CD14-positive monocyte (primary cell): ENCODE results near the gene CCDC85C. TPM values are rescaled to one million over a fixed set of nuclear protein-coding genes. Genes with fewer than 3 reads are reported as not detected.

Experiments used
- DNase-seq, 3 donors: peaks; one replicate each; pipeline ENCODE4 v3.0.0-alpha.2; 2011 to 2022
- H2AFZ ChIP-seq: 2 replicates; pipeline ENCODE4 v1.6.0; 2012; ENCODE audit warnings: mild to moderate bottlenecking, low read depth, low read length, inconsistent platforms; ENCODE audit not compliant: insufficient read depth, poor library complexity, severe bottlenecking
- H3K27ac ChIP-seq, 2 donors: 1 replicate in 1 of 2; 2 replicates in 1 of 2; pipeline ENCODE4 v1.5.1; 2012 to 2013; ENCODE audit warnings: low read length in 2 of 2, control low read depth in 1 of 2, inconsistent platforms in 1 of 2, low read depth in 1 of 2, mild to moderate bottlenecking in 1 of 2
- H3K27me3 ChIP-seq, 2 donors: one replicate each; pipeline versions ENCODE4 v1.6.0 to v1.6.1; 2011 to 2013; ENCODE audit warnings: low read length in 2 of 2; ENCODE audit not compliant: control insufficient read depth in 2 of 2, insufficient read depth in 2 of 2
- H3K36me3 ChIP-seq, 2 donors: replicated peaks in 1 of 2; 1 replicate in 1 of 2; 2 replicates in 1 of 2; pipeline versions ENCODE4 v1.5.1 to v1.6.1; 2012 to 2013; ENCODE audit warnings: low read length in 2 of 2, control low read depth in 1 of 2, inconsistent platforms in 1 of 2, mild to moderate bottlenecking in 1 of 2; ENCODE audit not compliant: insufficient read depth in 2 of 2, control insufficient read depth in 1 of 2
- H3K4me1 ChIP-seq, 2 donors: 1 replicate in 1 of 2; 2 replicates in 1 of 2; pipeline versions ENCODE4 v1.5.1 to v1.6.1; 2012 to 2013; ENCODE audit warnings: low read length in 2 of 2, control low read depth in 1 of 2, inconsistent platforms in 1 of 2, mild to moderate bottlenecking in 1 of 2, moderate library complexity in 1 of 2; ENCODE audit not compliant: insufficient read depth in 2 of 2, control insufficient read depth in 1 of 2
- H3K4me2 ChIP-seq: replicated peaks from 2 replicates; pipeline ENCODE3; 2012; ENCODE audit warnings: low read length, moderate library complexity, mild to moderate bottlenecking; ENCODE audit not compliant: poor library complexity, severe bottlenecking; ENCODE audit errors: extremely low read depth
- H3K4me3 ChIP-seq, 3 experiments: fragments of 200-600 bp in 1 of 3; sonication (generic) in 1 of 3; replicated peaks in 1 of 3; 1 replicate in 2 of 3; 2 replicates in 1 of 3; pipeline ENCODE4 v1.5.1; 2011 to 2013; ENCODE audit warnings: low read length in 3 of 3, mild to moderate bottlenecking in 3 of 3, control low read depth in 2 of 3, low read depth in 2 of 3, inconsistent platforms in 1 of 3, moderate library complexity in 1 of 3
- H3K79me2 ChIP-seq: 2 replicates; pipeline ENCODE4 v1.6.0; 2012; ENCODE audit warnings: mild to moderate bottlenecking, control low read depth, inconsistent platforms, low read length, moderate library complexity; ENCODE audit not compliant: insufficient read depth
- H3K9ac ChIP-seq: 2 replicates; pipeline ENCODE4 v1.6.0; 2017; ENCODE audit warnings: low read length, mild to moderate bottlenecking; ENCODE audit not compliant: insufficient read depth, poor library complexity, severe bottlenecking
- H3K9me3 ChIP-seq, 2 donors: replicated peaks in 1 of 2; 1 replicate in 1 of 2; 2 replicates in 1 of 2; pipeline versions ENCODE4 v1.5.1 to v1.6.1; 2012 to 2013; ENCODE audit warnings: low read length in 2 of 2, control low read depth in 1 of 2; ENCODE audit not compliant: control insufficient read depth in 1 of 2, insufficient read depth in 1 of 2
- H4K20me1 ChIP-seq: 2 replicates; pipeline ENCODE4 v1.6.0; 2012; ENCODE audit warnings: mild to moderate bottlenecking, low read length, control low read depth, moderate library complexity; ENCODE audit not compliant: insufficient read depth
- H3K27ac Mint-ChIP-seq, 7 donors: one replicate each; pipeline ENCODE4 v1.8.0; 2020; ENCODE audit warnings: mild to moderate bottlenecking in 7 of 7, mixed read lengths in 7 of 7, moderate library complexity in 6 of 7, inconsistent platforms in 2 of 7
- H3K27me3 Mint-ChIP-seq, 3 donors: one replicate each; pipeline ENCODE4 v1.8.0; 2021 to 2022; ENCODE audit warnings: low read depth in 3 of 3, mild to moderate bottlenecking in 3 of 3, mixed read lengths in 3 of 3, moderate library complexity in 3 of 3, inconsistent platforms in 1 of 3
- H3K36me3 Mint-ChIP-seq, 2 donors: one replicate each; pipeline ENCODE4 v1.8.0; 2020; ENCODE audit warnings: mixed read lengths in 2 of 2, inconsistent platforms in 1 of 2, mild to moderate bottlenecking in 1 of 2
- H3K4me1 Mint-ChIP-seq: one replicate; pipeline ENCODE4 v1.8.0; 2020; ENCODE audit warnings: mild to moderate bottlenecking, mixed read lengths
- H3K4me3 Mint-ChIP-seq, 2 donors: one replicate each; pipeline ENCODE4 v1.8.0; 2020; ENCODE audit warnings: mild to moderate bottlenecking in 2 of 2, mixed read lengths in 2 of 2, moderate library complexity in 1 of 2
- H3K9me3 Mint-ChIP-seq, 7 donors: one replicate each; pipeline ENCODE4 v1.8.0; 2020 to 2022; ENCODE audit warnings: mixed read lengths in 7 of 7, mild to moderate bottlenecking in 6 of 7, moderate library complexity in 6 of 7, inconsistent platforms in 2 of 7
- CTCF ChIP-seq: fragments of 200-600 bp; IDR thresholded peaks from one replicate; pipeline ENCODE4 v1.8.0; 2022; ENCODE audit warnings: antibody characterized with exemption, mild to moderate bottlenecking
- WGBS: methylation state at CpG from one replicate; pipeline ENCODE4 v1.1.5; 2013; ENCODE audit warnings: missing lambda C conversion rate; ENCODE audit not compliant: insufficient coverage; 5-methylcytosine and 5-hydroxymethylcytosine counted together
- intact Hi-C, 2 donors: fragments of 100-400 bp; cut with micrococcal nuclease; formaldehyde crosslinking; loops; one replicate each; pipeline versions ENCODE4 v1.15.0 to v1.15.1; 2023
- polyA plus RNA-seq, 3 donors: library from polyadenylated mRNA; depleted of rRNA in 1 of 3; unstranded in 2 of 3; stranded (reverse) in 1 of 3; fragments of 300-500 nt in 2 of 3; fragments of >200 nt in 1 of 3; fragmentation: Illumina TruSeq in 2 of 3; gene quantifications; 1 replicate in 2 of 3; 2 replicates in 1 of 3; pipeline ENCODE4 v1.2.3, GENCODE V29; 2012 to 2021

The CCDC85C gene
- polyA plus RNA-seq, 3 donors = under 0.01 to 0.03 TPM; not detected in 1

- Mint-ChIP-seq H3K27me3 (no peaks in the 10 kb centered on the region), H3K4me3 (no peak overlapping the region), H3K9me3 (no peaks in the 10 kb centered on the region), H3K4me1 (peaks cover 18% of the 10 kb centered on the region), H3K27ac (no peak overlapping the region), H3K36me3 (peaks cover 1 to 3% of the 10 kb centered on the region in 2 donors)
- no peak for TF ChIP-seq CTCF
- Histone ChIP-seq H3K27me3 (no peaks in the 10 kb centered on the region), H3K36me3 (peaks cover 0 to under 1% of the 10 kb centered on the region in 2 donors), H3K9ac (no peak overlapping the region), H3K9me3 (no peaks in the 10 kb centered on the region), H3K4me2 (no peak overlapping the region), H3K4me3 (no peak overlapping the region), H3K27ac (peak overlapping the region in 1 of 2 donors; percentile 23), H4K20me1 (peaks cover 100% of the 10 kb centered on the region), H3K4me1 (peaks cover 3 to 8% of the 10 kb centered on the region in 2 donors), H2AFZ (no peak overlapping the region), H3K79me2 (peaks cover 100% of the 10 kb centered on the region)
- WGBS = 97% methylated on average over 5 of the region's 7 CpGs
- intact Hi-C loops = no loop called here
- no peak for DNase-seq
Observed at GRCh38 chr14:99471731-99472130, 132.3 kb downstream of the CCDC85C start.

- intact Hi-C loops = no loop called here
- no peaks in the 10 kb centered on the region for H3K27me3 Mint-ChIP-seq
- no peak for TF ChIP-seq CTCF
- DNase-seq = no peak
- H3K27ac Mint-ChIP-seq = peak overlapping the region in 2 of 7 donors; percentile 27 to 51
- Histone ChIP-seq H3K36me3 (peaks cover 17 to 27% of the 10 kb centered on the region in 2 donors), H3K79me2 (peaks cover 94% of the 10 kb centered on the region), H3K27ac (peak overlapping the region in 1 of 2 donors; percentile 27), H3K4me1 (no peaks in the 10 kb centered on the region), H4K20me1 (peaks cover 95% of the 10 kb centered on the region), H3K4me3 (no peak overlapping the region), H3K27me3 (no peaks in the 10 kb centered on the region), H2AFZ (no peak overlapping the region), H3K4me2 (no peak overlapping the region), H3K9me3 (no peaks in the 10 kb centered on the region), H3K9ac (no peak overlapping the region)
- no peak overlapping the region for H3K4me3 Mint-ChIP-seq
- H3K4me1 Mint-ChIP-seq = peaks cover 12% of the 10 kb centered on the region
- peaks cover 21 to 27% of the 10 kb centered on the region in 2 donors for H3K36me3 Mint-ChIP-seq
- H3K9me3 Mint-ChIP-seq = no peaks in the 10 kb centered on the region
- WGBS = 91% methylated on average over 4 of the region's 8 CpGs
Observed at GRCh38 chr14:99468836-99469592, 135.0 kb downstream of the CCDC85C start.
